SK-N-SH treated with all-trans-retinoic acid at 6 μM for 48 hours (cell line): ENCODE measurements around the gene GID8.

Experiments used
- CSDC2 ChIP-seq: fragments of 250-450 bp; sonication (Bioruptor Pico); IDR thresholded peaks from 2 replicates; pipeline ENCODE4 v1.5.0; 2020; ENCODE audit warnings: mild to moderate bottlenecking, moderate library complexity
- ESRRG ChIP-seq: fragments of 250-450 bp; sonication (Bioruptor Pico); IDR thresholded peaks from 2 replicates; pipeline ENCODE4 v1.6.1; 2021; ENCODE audit warnings: mild to moderate bottlenecking
- PATZ1 ChIP-seq: fragments of 250-450 bp; sonication (Bioruptor Pico); IDR thresholded peaks from 2 replicates; pipeline ENCODE4 v1.8.0; 2020; ENCODE audit warnings: mild to moderate bottlenecking, moderate library complexity, borderline replicate concordance

GRCh38 chr20:62983210-62983609, 45.3 kb downstream of the GID8 start:
- TF ChIP-seq CSDC2 = no peak
- no peak for TF ChIP-seq PATZ1 (CRISPR knock-in tag)
- TF ChIP-seq ESRRG (CRISPR knock-in tag) = no peak
